DMS53 treated with DMSO at 0.1 percent for 48 hours (cell line): ENCODE measurements around the gene PTAR1.

Experiments used
- DNase-seq: peaks from one replicate; lab custom pipeline; 2025; ENCODE audit not compliant: unreplicated experiment; lab: John Stamatoyannopoulos, UW

The PTAR1 gene

DNA sequence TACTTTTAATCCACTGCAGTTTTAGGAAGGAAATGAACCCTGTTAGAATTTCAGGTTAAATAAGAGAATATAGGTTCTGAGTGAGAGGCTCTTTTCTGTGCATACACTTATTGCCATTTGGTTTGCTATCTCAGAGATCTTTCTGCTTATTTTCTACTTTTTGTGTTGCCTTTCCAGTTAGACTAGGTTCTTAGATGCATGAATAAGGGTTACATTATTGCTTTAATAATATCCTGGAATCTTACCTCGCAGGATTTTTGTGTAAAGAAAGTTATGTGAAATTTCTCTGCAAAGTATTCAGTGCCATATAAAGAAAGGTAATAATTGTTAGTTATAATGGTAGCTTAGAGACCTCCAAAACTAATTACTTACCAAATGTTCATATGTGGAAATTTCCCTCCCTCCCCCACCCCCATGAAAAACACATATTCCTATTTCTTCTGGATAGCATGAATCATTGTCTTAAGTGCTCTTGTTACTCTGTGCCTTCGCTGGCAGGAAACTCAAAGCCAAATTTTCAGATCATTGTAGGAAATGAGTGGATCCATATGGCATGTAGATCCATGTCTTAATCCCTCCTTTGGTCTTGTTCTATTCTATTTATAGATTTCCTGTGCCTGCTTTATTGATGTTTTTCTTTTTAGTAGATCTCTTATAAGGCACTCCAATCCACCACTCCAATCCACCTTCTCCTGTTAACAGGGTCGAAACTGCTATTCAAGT, 84.9 kb downstream of the PTAR1 start:
- DNase-seq = no peak

DNA sequence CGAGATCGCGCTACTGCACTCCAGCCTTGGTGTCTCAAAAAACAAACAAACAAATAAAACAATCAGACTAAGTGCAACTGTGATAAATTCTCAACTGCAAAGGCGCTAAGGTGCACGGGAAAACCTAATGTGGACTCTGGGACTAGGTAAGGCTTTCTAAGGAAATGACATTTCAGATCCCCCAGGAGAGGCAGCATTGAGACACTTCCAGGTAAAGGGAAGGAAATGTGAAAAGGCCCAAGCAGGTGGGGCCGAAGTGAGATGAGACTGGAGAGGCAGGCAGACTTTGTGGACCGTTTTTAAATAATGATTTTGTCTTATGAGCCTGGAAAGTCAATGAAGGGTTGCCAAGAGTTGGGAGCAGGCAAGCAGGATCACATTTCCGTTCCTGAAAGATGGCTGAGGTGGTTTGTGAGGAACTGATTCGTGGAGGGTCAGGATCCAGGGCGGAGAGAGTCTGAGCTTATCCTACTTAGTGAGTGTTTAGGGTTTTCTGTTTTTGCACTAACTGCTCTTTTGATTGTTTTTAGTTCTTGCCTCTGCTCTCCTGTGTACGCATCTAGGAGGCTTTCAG, 85.6 kb downstream of the PTAR1 start:
- DNase-seq = no peak

DNA sequence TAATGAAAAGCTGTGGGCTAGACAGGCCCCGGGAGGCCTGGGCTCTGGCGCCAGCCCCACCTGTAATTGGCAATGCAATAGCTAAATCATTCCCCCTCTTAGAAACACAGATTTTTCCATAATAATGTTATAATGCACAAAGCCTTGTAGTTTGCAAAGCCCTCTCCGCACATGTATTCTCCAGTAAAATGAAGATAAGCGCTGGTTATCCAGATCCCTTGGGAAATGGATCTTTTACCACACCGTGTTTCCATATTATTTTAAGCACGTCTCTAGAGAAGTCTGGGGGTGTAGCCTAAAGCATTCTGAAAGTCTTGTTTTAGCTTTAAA, 86.5 kb downstream of the PTAR1 start:
- DNase-seq = no peak

DNA sequence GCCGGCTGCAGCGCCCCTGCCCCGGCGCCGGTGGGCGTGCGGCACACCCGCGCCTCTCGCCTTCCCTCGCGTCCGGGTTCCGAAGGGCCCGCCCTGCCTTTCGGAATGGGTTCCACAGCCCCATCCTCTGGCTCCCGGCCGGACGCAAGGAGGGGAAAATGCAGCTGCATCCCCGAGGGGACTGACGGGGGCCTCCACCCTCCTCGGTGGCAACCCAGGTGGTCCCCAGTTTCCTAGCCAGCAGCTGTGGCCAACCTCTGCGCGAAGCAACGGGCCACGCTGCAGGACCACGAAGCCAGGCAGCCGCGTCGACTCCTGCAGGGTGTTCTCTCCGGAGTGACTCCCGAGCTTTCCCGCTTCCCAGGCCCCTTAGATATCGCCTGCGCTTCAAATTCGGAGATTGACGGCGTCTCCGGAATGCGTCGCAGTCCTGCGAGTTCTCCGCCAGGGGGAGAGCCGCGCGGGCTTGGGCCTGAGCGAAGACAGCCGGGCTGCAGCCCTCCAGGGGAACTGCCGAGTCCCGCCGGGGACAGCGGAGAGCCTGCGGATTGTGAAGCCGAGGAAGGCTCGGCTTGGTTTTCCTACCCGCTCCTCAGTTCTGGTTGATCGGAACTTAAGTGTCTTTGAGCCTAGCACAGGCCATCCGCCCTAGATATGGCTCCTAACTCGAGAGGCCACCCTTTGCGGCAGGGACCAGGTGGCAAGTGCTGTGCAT, 87.1 kb downstream of the PTAR1 start:
- DNase-seq = peak; percentile 49

DNA sequence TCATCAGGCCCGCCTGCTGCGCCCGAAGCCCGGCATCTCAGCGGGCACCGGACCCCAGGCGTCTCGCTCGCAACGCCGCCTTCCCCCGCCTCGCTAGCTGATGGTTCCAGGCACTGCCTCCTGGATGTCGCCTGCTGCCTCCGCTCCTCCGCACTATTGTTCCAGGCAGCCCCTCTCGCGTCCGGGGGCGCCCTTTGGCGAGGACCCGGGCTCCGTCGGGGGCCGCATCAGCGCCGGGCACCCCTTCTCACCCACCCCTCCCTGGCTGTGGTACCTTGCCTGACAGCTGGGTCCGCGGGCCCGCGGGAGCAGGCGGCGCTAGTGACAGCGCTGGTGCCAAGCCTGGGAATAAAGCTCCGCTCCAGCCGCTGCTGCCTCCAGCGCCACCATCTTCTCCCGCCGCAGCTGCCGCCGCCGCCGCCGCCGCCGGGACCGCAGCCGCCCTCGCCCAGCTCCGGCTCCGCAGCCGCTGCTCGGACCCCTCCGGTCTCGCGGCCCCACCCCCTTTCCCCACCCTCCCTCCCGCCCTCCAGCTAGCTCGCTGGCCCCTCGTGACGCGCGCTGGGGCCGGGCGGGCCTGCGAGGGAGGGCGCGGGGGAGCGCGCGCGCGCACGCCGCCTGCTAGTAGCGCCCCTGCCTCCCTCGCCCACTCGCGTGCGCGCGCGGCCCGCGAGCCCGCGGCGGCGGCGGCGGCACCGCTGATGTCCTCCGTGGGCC, 87.8 kb downstream of the PTAR1 start, which contains the start of gene APBA1:
APBA1 (minus strand) TSS at position 493 of the 717 bp plus-strand sequence.
- DNase-seq = no peak

DNA sequence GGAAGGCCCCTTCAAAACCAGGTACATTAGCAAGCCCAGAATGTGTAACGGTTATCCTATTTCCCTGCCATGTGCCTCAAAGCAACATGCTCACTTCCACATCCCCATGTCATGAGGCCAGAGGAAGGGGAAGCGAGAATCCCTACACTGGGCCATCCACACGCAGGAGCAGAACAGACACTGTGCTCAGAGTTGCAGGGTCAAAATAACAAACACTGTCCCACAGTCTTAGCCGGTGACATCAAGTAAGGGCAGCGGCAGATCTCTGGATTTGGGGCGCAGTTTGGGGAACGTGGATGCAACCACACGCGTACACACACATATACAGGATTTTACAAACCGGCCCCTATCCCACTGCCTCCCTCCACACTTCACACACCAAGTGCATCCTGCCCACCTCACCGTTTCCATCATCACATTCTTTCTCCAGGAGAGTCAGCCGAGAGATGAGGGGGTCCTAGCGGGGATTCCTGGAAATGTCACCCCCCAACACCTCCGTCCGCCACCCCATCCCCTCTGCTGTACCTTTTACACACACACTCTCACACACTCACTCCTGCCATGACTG, 88.4 kb downstream of the PTAR1 start:
- no peak for DNase-seq

DNA sequence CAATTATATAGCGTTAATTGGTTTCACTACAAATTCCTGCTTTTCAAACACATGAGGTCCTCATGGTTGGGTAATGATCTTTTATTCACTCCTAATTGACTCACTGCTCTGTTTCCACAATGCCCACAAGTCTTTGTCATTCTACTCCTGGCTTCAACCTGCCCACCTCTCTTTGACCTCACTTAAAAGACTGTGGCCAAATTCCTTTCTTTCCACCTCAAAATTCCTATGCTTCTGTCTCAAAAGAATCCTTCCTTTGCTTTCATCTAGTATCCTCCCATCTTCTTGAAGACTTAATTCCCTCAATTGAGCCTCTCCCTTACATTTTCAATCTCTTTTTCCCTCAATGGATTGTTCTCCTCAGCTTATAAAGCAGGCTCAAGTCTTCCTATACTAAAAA, 92.5 kb downstream of the PTAR1 start:
- DNase-seq = no peak

DNA sequence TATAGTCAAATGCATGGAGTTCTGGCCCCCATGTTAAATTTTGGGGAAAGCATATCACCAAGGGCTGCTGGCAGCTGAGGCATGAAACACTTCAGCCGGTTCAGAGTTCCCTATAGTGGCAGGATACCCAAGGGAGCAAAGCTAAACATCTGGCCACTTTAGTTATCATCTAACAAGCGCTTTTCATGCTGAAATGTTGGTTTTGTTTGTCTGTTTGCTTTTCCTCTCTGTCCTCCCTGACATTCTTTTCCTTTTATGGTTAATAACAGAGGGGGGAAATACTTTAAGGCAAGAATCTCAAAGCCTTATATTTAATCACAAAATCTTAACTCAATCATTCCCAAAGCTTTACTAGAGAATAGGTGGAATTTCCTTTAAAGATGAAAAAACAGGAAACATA, 99.5 kb downstream of the PTAR1 start:
- peak; percentile 33 for DNase-seq
